HEK293 (cell line): ENCODE results near the gene ZNF316.

Experiments
- CTCF ChIA-PET: fragments of 350-600 bp; formaldehyde crosslinking; extraction: SDS; loops from one replicate; lab custom pipeline; 2021; ENCODE audit warnings: antibody characterized with exemption; lab: Yijun Ruan, JAX
- POLR2A ChIA-PET: fragments of 300-600 bp; formaldehyde crosslinking; extraction: SDS; loops from one replicate; lab custom pipeline; 2020; ENCODE audit warnings: antibody characterized with exemption, inconsistent platforms; lab: Yijun Ruan, JAX
- H3K27ac ChIP-seq: fragments of 200-500 bp; sonication (Bioruptor generic); 2 replicates; pipeline ENCODE4 v1.5.1; 2014; ENCODE audit warnings: low read depth, low read length, control low read depth, inconsistent platforms; ENCODE audit errors: extremely low read depth
- H3K36me3 ChIP-seq, 2 experiments: fragments of 200-500 bp in 1 of 2; sonication (Bioruptor generic) in 1 of 2; 1 replicate in 1 of 2; 2 replicates in 1 of 2; pipeline ENCODE4 v1.5.1; 2014 to 2017; ENCODE audit warnings: inconsistent platforms in 2 of 2, low read length in 2 of 2; ENCODE audit not compliant: control insufficient read depth in 2 of 2, insufficient read depth in 1 of 2
- H3K4me1 ChIP-seq: fragments of 200-500 bp; sonication (Bioruptor generic); 2 replicates; pipeline ENCODE4 v1.5.1; 2014; ENCODE audit warnings: mild to moderate bottlenecking, low read length, inconsistent platforms; ENCODE audit not compliant: control insufficient read depth, insufficient read depth
- H3K4me3 ChIP-seq: 2 replicates; pipeline ENCODE4 v1.5.1; 2011; ENCODE audit warnings: low read depth, mild to moderate bottlenecking, control low read depth, low read length, moderate library complexity
- H3K9me3 ChIP-seq: fragments of 200-500 bp; sonication (Bioruptor generic); 2 replicates; pipeline ENCODE4 v1.5.1; 2014; ENCODE audit warnings: low read depth, low read length, inconsistent platforms; ENCODE audit not compliant: control insufficient read depth, insufficient read depth
- CTCF ChIP-seq: fragments of 450-650 bp; formaldehyde crosslinking; IDR thresholded peaks from 2 replicates; pipeline ENCODE4 v1.5.1; 2016; ENCODE audit warnings: missing biosample characterization, missing genetic modification characterization
- FEZF1 ChIP-seq: fragments of 450-650 bp; formaldehyde crosslinking; IDR thresholded peaks from 2 replicates; pipeline ENCODE4 v1.5.1; 2016; ENCODE audit warnings: missing biosample characterization, missing genetic modification characterization
- GFI1B ChIP-seq: fragments of 450-650 bp; formaldehyde crosslinking; IDR thresholded peaks from 2 replicates; pipeline ENCODE4 v1.5.1; 2016; ENCODE audit warnings: missing biosample characterization, missing genetic modification characterization
- KLF7 ChIP-seq: fragments of 450-650 bp; formaldehyde crosslinking; IDR thresholded peaks from 2 replicates; pipeline ENCODE4 v1.5.1; 2016; ENCODE audit warnings: missing biosample characterization, missing genetic modification characterization, borderline replicate concordance
- MYNN ChIP-seq: fragments of 450-650 bp; formaldehyde crosslinking; IDR thresholded peaks from 2 replicates; pipeline ENCODE4 v1.5.1; 2016; ENCODE audit warnings: missing biosample characterization, missing genetic modification characterization, borderline replicate concordance
- MZF1 ChIP-seq: fragments of 450-650 bp; formaldehyde crosslinking; IDR thresholded peaks from 2 replicates; pipeline ENCODE4 v1.5.1; 2017; ENCODE audit warnings: missing biosample characterization, missing genetic modification characterization, borderline replicate concordance
- REST ChIP-seq: fragments of 450-650 bp; formaldehyde crosslinking; IDR thresholded peaks from 2 replicates; pipeline ENCODE4 v1.5.1; 2016; ENCODE audit warnings: missing biosample characterization, missing genetic modification characterization
- SALL2 ChIP-seq: fragments of 450-650 bp; formaldehyde crosslinking; IDR thresholded peaks from 2 replicates; pipeline ENCODE4 v1.5.0; 2017; ENCODE audit warnings: missing biosample characterization, mild to moderate bottlenecking, missing genetic modification characterization, borderline replicate concordance
- SETDB1 ChIP-seq: IDR thresholded peaks from one replicate; pipeline ENCODE4 v1.6.1; 2017; ENCODE audit warnings: mild to moderate bottlenecking, low read length, moderate library complexity, mixed read lengths; ENCODE audit not compliant: insufficient read length
- SP7 ChIP-seq: fragments of 450-650 bp; formaldehyde crosslinking; IDR thresholded peaks from 2 replicates; pipeline ENCODE4 v1.5.1; 2016; ENCODE audit warnings: missing biosample characterization, missing genetic modification characterization
- TRIM28 ChIP-seq: IDR thresholded peaks from 2 replicates; pipeline ENCODE4 v1.6.1; 2011; ENCODE audit warnings: low read length, control low read depth, borderline replicate concordance
- YY2 ChIP-seq: fragments of 450-650 bp; formaldehyde crosslinking; IDR thresholded peaks from 2 replicates; pipeline ENCODE4 v1.5.1; 2016; ENCODE audit warnings: missing biosample characterization, missing genetic modification characterization
- ZNF133 ChIP-seq: fragments of 450-650 bp; formaldehyde crosslinking; IDR thresholded peaks from 2 replicates; pipeline ENCODE4 v1.5.1; 2016; ENCODE audit warnings: missing biosample characterization, missing genetic modification characterization
- ZNF155 ChIP-seq: fragments of 450-650 bp; formaldehyde crosslinking; IDR thresholded peaks from 2 replicates; pipeline ENCODE4 v1.5.1; 2016; ENCODE audit warnings: missing biosample characterization, missing genetic modification characterization
- ZNF184 ChIP-seq: fragments of 450-650 bp; IDR thresholded peaks from 2 replicates; pipeline ENCODE4 v1.5.1; 2018; ENCODE audit warnings: missing biosample characterization, mild to moderate bottlenecking, missing genetic modification characterization
- ZNF274 ChIP-seq, 2 experiments: fragments of 200-500 bp in 1 of 2; fragments of 450-650 bp in 1 of 2; sonication (Bioruptor generic) in 1 of 2; formaldehyde crosslinking in 1 of 2; IDR thresholded peaks; 2 replicates each; pipeline versions ENCODE4 v1.5.1 to v1.6.1; 2014 to 2016; ENCODE audit warnings: borderline replicate concordance in 1 of 2, inconsistent platforms in 1 of 2, low read length in 1 of 2, missing biosample characterization in 1 of 2, missing genetic modification characterization in 1 of 2
- ZNF394 ChIP-seq: fragments of 450-650 bp; formaldehyde crosslinking; IDR thresholded peaks from 2 replicates; pipeline ENCODE4 v1.5.1; 2016; ENCODE audit warnings: missing biosample characterization, missing genetic modification characterization, mild to moderate bottlenecking, moderate library complexity, borderline replicate concordance
- ZNF549 ChIP-seq: fragments of 450-650 bp; IDR thresholded peaks from 2 replicates; pipeline ENCODE4 v1.5.1; 2018; ENCODE audit warnings: missing biosample characterization, missing genetic modification characterization, mild to moderate bottlenecking, inconsistent platforms, moderate library complexity
- ZNF571 ChIP-seq: fragments of 450-650 bp; formaldehyde crosslinking; IDR thresholded peaks from 2 replicates; pipeline ENCODE4 v1.5.0; 2017; ENCODE audit warnings: missing biosample characterization, missing genetic modification characterization
- ZNF660 ChIP-seq: fragments of 450-650 bp; IDR thresholded peaks from 2 replicates; pipeline ENCODE4 v1.5.1; 2018; ENCODE audit warnings: missing biosample characterization, mild to moderate bottlenecking, missing genetic modification characterization
- ZNF664 ChIP-seq: fragments of 450-650 bp; formaldehyde crosslinking; IDR thresholded peaks from 2 replicates; pipeline ENCODE4 v1.5.1; 2016; ENCODE audit warnings: missing biosample characterization, missing genetic modification characterization
- ZNF692 ChIP-seq: fragments of 450-650 bp; formaldehyde crosslinking; IDR thresholded peaks from 2 replicates; pipeline ENCODE4 v1.5.1; 2016; ENCODE audit warnings: missing biosample characterization, missing genetic modification characterization
- ZNF830 ChIP-seq: fragments of 450-650 bp; IDR thresholded peaks from 2 replicates; pipeline ENCODE4 v1.5.0; 2018; ENCODE audit warnings: missing biosample characterization, missing genetic modification characterization, low read depth, mild to moderate bottlenecking, moderate library complexity
- ZSCAN16 ChIP-seq: fragments of 450-650 bp; formaldehyde crosslinking; IDR thresholded peaks from 2 replicates; pipeline ENCODE4 v1.5.1; 2016; ENCODE audit warnings: missing biosample characterization, missing genetic modification characterization

The ZNF316 gene

GRCh38 chr7:6675807-6676405 lies 38.8 kb downstream of the ZNF316 start:
- TF ChIP-seq ZNF571 (tag by site-specific recombination) (no peak), ZNF394 (tag by site-specific recombination) (no peak), TRIM28 (peak; percentile 21; the same call in 1 of the 2 replicates), FEZF1 (tag by site-specific recombination) (no peak), ZNF274 (IDR thresholded peaks at IDR 0.05; ENCODE audit: low read length) (peak; percentile 47; the same call in 1 of the 2 replicates), ZNF274 (tag by site-specific recombination; IDR thresholded peaks at IDR 0.05; ENCODE audit: borderline replicate concordance) (peak; percentile 93), ZNF133 (tag by site-specific recombination) (no peak), YY2 (no peak), SETDB1 (peak; percentile 96)
- ChIA-PET CTCF (no interaction called here), POLR2A (no interaction called here)
- no peaks in the 10 kb centered on the region for H3K9me3 ChIP-seq
- H3K36me3 ChIP-seq = no peaks in the 10 kb centered on the region
- H3K27ac ChIP-seq = no peak overlapping the region
- no peaks in the 10 kb centered on the region for H3K4me1 ChIP-seq
- no peak overlapping the region for H3K4me3 ChIP-seq

- Histone ChIP-seq H3K4me1 (no peaks in the 10 kb centered on the region), H3K4me3 (no peak overlapping the region), H3K36me3 (no peaks in the 10 kb centered on the region), H3K27ac (no peak overlapping the region), H3K9me3 (no peaks in the 10 kb centered on the region)
- CTCF ChIA-PET = no interaction called here
- TF ChIP-seq ZNF692 (tag by site-specific recombination) = no peak
- TF ChIP-seq REST (tag by site-specific recombination) = no peak
- TF ChIP-seq ZNF155 = no peak
- TF ChIP-seq ZNF664 = no peak
- no peak for TF ChIP-seq ZNF549 (tag by site-specific recombination)
- no peak for TF ChIP-seq KLF7 (tag by site-specific recombination)
- no peak for TF ChIP-seq ZSCAN16
- no peak for TF ChIP-seq ZNF830 (tag by site-specific recombination)
- TF ChIP-seq MYNN (tag by site-specific recombination) = no peak
- no peak for TF ChIP-seq GFI1B
- TF ChIP-seq CTCF (tag by site-specific recombination) = no peak
- TF ChIP-seq SALL2 (tag by site-specific recombination) = no peak
- TF ChIP-seq SP7 = no peak
- TF ChIP-seq ZNF184 (tag by site-specific recombination) = no peak
- no peak for TF ChIP-seq MZF1 (tag by site-specific recombination)
- no peak for TF ChIP-seq ZNF660 (tag by site-specific recombination)
- POLR2A ChIA-PET = interaction anchor here (0.5 to 1.0 kb wide), 2 partner anchors 23 to 53 kb away, joined by 4 to 5 read pairs; no protein-coding TSS in a partner anchor
These were observed 43.0 kb downstream of the ZNF316 start for GRCh38 chr7:6680146-6680545.
